GM04504 (cell line): ENCODE measurements around the gene SLC25A34.

ENCODE experiments used
- DNase-seq: peaks from one replicate; pipeline ENCODE4 v3.0.0-alpha.2; 2012; ENCODE audit warnings: low read depth

SLC25A34 gene

DNA sequence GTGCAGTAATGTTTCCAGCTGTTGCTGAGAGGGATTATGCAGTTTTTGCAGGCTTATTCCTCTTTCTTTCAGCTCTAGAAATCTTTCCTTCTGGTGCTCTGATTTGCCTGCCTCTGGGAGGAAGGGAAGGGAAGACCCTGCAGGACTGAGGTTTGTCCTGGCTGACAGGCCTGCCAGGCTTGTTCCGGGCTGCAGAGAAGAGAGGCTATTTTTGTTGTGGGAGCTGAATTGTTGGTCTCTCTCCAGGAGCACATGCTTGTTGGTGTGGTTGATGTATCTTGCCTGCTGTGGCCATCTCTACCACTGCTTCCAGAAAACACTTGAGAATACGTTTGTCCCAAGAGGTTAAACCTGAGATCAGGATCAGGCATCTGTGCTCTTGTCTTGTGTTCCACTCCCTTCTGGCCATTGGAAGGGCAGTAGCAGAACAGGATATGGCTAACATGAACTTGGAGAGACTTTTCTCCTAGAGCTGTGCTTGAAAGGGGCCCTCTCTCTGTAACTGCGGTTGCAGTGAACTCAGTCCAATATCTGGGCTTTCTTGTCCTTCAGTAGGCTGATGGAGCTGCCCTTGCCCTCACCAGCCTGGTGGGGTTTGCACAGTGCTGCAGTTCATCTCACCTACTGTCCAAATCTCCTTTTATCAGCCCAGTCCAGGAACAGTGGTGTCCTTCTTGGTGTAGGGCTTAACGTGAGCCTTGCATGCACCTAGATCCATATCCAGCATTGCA, 21.5 kb upstream of the SLC25A34 start:
- peak; percentile 28 for DNase-seq

DNA sequence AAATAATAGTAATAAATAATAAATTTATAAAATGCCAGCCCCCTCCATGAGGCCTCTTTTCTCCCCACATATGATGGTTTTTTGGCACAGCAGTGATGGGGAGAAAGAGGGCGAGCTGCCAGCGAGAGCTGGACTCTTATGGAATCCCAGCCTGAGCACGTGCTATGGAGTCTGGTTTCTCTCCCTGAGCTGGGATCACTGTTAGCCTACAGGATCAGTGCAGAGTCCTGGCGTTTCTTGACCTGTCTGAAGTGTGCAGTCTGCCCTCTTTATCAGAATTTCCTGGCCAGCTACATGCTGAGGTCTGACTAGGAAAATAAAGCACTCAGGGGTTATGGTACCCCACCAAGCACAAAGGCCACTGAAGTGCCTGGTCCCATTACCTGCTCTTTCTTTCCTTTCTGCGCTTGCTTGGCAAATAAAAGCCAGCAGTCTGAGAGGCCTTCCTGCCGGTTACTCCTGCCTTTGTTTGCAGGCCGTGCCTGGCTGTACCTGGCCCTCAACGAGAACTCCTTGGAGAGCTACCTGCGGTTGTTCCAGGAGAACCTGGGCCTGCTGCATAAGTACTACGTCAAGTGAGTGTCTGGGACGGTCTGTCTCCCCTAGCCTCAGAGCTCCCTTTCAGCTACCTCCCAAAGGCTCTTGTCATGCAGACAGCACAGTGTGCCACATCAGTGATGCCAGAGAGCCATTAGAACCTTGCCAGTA, 18.5 kb upstream of the SLC25A34 start:
- no peak for DNase-seq

DNA sequence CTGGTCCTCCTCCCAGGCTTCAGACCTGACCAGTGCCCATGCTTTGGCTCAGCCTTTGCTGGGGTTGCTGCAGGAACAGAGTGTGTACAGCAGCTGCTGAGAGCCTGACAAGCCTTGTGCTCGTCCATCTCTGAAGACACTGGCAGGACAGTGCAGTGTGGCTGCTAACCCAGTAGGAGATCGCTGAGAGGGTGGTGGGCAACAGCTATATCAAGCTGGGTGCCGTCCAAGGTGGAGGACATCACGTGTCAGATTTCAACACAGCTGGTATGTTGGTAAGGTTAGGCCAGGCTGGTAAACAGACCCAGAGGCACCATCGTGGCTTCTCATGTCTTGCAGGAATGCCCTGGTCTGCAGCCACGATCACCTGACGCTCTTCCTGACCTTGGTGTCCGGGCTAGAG, 17.9 kb upstream of the SLC25A34 start:
- no peak for DNase-seq

DNA sequence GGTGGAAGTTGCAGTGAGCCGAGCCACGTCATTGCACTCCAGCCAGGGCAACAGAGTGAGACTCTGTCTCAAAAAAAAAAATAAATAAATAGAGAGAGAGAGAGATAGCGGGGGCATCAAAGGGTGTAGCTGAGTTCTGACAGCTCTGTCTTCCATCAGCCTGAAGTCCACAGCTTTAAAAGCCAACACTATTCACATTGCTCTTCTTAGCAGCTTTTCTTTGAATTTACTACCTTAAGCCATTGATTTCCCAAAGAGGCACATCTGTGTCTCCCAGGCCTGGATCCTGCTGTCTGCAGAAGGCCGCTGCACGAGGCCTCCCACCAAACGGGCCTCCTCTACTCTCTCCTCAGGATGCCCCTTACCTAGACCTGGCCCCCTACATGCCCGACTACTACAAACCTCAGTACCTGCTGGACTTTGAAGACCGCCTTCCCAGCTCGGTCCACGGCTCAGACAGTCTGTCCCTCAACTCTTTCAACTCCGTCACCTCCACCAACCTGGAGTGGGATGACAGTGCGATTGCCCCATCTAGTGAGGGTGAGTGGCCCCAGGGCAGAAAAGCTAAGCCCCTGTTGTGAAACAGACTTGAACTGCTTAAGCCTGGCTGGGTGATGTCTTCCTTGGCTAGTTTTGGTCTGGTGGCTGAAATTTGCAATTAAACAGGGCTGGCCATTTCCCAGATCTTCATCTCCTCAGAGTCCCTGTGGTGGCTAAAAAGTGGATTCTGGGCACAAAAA, 16.5 kb upstream of the SLC25A34 start:
- no peak for DNase-seq

DNA sequence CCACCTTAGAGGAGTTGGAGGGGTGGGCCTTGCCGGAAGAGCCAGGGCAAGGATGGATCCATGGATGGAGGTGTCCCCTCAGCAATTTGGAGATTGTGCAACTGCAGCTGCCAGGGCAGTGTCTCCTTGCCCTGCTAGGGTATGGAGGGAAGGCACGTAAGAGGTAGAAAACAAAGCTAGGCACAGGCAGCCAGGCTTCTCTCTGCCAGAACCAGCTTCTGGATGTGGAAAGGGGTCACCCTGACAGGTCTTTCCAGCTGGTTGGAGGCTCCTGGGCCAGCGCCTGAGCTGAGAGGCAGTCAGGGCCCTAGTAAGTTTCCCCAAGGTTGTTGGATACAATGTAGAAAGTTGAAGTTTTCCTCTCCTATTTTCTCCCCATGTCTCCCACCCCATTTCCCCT, 15.2 kb upstream of the SLC25A34 start:
- DNase-seq: no peak

DNA sequence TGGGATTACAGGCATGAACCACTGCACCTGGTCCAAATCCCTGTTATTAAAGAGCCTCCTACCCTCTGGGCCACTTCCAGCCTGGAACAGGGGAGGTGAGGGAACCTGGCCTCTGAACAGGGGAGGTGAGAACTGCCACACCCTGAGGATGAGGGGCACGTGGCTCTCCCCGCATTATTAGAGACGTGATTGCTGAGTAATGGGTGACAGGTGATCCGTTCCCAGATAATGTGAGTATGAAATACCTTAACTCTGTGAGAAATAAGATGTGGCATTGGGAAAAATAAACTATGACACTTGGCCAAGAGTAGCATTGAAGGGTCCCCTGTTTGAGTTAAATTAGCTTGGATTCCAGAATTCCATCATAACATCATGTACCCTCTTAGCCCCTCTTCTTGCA, 13.6 kb upstream of the SLC25A34 start:
- no peak for DNase-seq

DNA sequence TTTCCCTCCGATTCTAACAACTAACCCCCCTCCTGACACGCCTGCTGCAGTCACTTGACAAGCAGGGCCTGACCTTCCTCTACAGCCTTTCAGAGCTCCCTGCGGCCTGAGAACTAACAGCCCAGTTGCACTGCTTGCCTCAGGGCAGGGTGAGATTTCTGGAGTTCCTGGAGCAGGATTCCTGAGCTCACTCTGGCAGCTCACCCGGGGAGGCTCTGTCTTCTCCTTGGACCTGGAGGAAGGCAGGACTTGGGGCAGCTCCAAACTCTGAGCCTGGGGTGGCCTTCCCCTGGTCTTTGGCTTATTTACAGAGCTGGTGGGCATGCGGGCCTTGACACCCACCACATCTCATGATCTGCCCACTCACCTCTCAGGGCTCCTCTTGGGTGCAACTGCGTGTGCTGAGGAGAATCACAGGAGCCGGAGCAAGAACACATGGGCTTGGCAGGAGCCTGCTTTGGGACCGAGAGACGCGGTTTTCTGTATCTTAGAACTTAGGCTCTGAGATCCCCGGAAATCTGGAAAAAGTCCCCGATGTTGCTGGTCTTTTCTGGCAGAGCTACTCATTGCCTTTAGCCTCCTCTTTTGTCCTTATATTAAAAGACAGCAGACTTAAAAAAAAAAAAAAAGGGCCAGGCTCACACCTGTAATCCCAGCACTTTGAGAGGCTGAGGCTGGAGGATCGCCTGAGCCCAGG, 13.1 kb upstream of the SLC25A34 start:
- no peak for DNase-seq

DNA sequence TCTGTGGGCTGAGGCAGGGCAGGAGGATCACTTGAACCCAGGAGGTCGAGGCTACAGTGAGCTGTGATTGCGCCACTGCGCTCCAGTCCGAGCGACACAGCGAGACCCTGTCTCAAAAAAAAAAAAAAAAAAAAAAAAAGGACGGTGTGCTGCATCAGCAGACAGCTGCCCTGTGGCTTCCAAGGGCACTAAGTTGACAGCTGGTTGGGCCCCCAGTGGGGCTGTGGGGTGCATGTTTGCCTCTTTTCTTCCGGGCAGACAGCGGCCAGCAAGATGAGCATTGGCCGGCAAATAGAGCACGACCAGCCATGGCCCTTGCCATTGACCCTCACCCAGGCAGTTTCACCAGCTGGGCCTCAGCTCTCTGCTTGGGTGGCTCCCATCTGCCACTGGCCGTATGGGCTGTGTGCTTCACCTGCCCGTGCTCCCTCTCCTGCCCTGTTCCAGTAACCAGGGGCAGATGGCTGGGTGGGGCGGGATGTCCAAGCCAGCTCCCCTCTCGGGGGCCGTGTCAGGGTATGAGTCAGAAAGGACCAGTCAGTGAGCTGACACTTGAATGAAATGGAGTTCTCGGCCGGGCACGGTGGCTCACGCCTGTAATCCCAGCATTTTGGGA, 12.3 kb upstream of the SLC25A34 start:
- no peak for DNase-seq

DNA sequence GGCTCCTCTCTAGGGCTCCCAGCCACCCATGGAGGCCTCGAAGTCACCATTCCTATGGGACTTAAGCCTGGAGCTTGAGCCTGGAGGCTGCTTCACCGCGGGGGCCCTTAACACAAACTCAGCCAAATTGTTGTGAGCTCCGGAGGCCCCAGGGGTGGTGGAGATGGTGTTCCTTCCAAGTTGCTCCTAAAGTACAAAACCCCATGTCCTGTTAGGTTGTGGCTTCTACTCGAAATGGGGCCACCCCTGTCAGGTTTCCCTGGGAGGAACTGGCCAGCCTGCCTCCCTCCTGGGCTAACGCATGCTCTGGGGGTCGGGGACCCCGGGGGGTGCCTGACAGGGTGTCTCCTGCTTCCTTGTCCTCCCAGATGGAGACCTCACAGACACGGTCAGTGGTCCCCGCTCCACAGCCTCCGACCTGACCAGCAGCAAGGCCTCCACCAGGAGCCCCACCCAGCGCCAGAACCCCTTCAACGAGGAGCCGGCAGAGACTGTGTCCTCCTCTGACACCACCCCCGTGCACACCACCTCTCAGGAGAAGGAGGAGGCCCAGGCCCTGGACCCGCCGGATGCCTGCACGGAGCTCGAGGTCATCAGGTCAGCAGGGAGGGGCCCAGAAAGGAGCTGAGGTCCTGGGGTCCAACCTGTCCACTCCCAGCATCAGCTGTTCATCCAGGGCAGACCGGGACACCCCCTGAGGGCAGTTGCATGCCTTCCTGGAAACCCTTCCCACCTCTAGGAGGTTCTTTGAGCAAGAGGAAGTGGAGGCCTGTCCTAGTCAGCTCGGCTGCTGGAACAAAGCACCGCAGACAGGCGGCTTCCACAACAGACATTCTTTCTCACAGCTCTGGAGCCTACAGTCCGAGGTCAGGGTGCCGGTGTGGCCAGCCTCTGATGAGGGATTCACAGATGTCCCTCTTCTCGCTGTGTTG, 10.8 kb upstream of the SLC25A34 start:
- DNase-seq: no peak

DNA sequence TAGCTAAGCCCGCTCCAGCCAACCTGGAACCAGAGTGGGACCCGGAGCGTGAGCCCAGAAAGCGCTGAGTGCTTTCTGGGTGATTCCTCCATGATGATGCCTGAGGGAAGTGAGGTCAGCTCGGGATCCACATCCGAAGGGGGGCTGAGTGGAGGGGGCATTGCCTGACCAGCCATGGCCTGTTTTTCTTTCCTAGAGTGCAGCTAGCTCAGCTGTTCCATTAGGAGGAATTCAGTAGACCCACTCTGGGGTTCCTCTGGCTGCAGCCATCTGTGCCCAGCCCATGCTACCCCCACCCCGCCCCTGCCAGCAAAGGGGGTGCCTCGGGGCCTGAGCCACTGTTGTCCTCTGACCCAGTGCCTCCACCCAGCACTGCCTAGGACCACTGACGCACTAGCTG, 9.6 kb upstream of the SLC25A34 start:
- DNase-seq: no peak

DNA sequence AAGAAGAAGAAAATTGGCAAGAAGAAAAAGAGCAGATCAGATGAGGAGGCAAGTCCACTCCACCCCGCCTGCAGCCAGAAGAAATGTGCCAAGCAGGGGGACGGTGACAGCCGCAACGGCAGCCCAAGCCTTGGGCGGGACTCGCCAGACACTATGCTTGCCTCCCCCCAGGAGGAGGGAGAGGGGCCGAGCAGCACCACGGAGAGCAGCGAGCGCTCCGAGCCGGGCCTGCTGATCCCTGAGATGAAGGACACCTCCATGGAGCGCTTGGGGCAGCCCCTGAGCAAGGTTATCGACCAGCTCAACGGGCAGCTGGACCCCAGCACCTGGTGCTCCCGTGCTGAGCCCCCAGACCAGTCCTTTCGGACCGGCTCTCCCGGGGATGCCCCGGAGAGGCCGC, 9.0 kb upstream of the SLC25A34 start:
- DNase-seq: no peak

DNA sequence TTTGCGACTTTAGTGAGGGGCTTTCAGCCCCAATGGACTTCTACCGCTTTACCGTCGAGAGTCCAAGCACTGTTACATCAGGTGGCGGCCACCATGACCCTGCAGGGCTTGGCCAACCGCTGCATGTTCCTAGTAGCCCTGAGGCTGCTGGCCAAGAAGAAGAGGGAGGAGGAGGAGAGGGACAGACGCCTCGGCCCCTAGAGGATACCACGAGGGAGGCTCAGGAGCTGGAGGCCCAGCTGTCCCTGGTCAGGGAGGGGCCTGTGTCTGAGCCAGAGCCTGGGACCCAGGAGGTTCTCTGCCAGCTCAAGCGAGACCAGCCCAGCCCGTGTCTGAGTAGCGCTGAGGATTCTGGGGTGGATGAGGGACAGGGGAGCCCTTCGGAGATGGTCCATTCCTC, 8.6 kb upstream of the SLC25A34 start:
- no peak for DNase-seq

DNA sequence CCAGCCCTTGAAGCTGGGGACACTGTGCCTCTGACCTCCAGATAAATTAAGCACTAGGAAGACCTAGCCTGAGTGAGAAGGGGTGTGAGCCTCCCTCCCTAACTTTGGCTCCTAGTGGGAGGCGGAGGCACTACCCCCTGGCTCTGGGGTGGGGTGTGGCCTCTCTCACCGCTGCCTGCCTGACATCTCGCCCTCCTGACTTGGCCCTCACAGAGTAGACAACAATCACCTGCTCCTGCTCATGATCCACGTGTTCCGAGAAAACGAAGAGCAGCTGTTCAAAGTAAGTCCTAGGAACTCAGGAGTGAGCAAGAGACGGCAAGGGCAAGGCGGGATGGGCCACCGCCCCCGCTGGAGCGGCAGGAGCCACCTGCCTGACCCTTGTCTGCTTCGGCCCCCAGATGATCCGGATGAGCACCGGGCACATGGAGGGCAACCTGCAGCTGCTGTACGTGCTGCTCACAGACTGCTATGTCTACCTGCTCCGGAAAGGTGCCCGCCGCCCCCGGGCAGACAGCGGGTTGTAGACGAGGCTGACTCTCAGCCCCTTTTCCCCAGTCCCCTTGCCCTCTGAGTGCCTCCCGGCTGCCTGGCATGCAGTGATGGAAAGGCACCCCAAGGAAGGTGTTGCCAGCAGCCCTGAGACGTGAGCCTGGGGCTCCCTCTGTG, 8.1 kb upstream of the SLC25A34 start:
- DNase-seq: no peak

DNA sequence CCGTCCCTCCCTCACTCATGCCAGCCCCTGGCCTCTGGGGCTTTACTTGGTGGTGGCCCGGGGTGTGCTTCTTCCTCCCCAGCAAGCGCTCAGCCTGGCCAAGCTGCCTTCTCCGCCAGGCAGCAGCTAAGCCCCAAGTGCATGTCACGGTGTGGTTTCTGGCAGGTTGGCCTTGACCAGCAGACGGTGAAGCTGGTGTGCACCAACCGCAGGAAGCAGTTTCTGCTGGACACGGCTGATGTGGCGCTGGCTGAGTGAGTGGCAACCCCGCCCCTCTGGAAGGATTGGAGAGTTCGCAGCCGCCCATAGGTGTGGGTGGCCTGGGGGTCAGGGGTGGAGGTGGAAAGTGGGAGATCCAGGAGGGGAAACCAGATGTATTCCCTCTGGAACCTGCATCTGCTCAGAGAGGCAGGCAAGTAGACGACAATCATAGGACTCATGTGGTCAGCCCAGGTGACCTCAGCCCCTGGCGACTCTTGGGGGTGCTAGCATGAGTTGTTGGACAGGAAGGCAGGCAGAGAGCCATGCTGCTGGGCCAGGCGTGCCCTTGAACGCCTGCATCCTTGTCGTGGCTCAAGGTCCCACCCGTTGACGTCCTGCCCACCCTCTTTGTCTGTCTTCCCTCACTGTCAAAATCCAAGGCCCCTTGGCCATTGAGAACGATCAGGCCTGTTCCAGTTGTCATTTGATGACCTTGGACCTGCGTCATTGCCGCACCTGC, 7.0 kb upstream of the SLC25A34 start:
- DNase-seq: no peak

DNA sequence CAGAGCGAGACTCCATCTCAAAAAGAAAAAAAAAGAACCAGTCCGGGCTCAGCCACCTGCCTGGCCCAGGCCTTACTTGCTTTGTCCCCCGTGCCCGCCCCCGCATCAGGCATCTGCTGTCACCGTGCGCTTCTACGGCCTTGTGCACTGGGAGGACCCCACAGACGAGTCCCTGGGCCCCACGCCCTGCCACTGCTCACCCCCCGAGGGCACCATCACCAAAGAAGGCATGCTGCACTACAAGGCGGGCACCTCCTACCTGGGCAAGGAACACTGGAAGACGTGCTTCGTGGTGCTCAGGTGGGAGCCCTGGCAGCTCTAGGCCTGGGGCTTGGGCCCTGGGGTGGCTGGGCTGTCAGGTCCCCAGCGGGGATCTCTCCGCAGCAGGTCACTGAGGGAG, 5.6 kb upstream of the SLC25A34 start:
- no peak for DNase-seq

DNA sequence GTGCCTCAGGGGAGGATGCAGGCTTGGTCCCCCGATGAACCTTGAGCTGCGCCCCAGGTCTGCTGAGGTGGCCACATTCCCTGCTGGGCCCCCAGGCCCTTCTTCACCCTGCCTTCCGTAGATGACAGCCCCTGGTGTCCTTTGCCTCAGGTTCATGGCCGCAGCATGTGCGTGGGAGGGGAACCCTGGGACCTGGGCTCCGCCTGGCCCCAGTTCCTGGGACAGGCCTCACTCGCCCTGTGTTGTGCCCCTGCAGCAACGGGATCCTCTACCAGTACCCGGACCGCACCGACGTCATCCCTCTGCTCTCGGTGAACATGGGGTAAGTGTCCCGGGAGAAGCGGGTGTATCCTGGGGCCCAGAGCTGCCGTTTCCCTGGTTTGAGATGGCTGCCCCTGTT, 5.1 kb upstream of the SLC25A34 start:
- no peak for DNase-seq

DNA sequence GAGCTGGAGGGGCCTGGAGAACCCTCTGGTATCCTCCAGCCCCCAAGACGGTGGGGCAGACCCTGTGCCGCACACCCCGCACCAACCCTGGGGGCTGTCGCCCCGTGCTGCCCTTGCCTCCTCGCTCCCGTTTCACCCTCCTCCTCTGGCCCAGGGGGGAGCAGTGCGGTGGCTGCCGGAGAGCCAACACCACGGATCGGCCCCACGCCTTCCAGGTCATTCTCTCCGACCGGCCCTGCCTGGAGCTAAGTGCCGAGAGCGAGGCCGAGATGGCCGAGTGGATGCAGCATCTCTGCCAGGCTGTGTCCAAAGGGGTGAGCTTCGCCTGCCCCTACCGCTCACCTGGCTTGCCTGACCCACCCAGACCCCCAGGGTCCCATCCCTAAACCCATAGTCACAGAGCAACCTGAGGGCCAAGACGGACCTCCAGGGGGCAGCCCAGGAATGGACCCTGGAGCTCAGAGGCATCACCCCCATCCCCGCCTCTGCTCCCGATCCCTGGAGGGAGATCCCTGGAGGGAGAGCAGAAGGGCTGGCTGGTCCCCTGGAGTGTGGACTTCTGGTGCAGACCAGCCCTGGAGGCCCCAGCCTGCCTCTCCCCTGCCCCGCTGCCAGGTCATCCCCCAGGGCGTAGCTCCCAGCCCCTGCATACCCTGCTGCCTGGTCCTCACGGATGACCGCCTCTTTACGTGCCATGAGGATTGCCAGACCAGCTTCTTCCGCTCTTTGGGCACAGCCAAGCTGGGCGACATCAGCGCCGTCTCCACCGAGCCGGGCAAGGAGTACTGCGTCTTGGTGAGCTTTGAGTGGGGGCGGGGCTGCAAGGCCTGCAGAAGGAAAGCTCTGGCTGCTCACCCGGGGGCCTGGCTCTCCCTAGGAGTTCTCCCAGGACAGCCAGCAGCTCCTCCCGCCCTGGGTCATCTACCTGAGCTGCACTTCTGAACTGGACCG, 4.0 kb upstream of the SLC25A34 start:
- no peak for DNase-seq

DNA sequence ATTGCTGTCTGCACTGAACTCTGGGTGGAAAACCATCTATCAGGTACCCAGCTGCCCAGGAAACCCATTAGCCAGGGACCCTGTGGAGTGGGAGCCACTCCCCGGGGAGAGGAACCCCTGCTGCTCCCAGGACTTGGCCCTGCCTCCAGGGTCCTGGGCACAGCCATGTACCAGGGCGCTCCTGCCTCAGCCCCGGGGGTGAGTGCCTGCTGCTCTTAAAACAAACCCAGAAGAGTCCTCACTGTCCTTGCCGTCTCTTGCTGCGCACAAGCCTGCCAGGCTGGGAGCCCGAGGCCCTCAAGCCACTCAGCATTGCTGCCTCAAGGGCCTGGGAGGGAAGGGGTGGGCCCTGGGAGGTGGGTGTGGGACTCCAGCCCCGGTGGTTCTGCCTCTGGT, 3.4 kb upstream of the SLC25A34 start:
- DNase-seq: no peak
